PC-9 (cell line): ENCODE results near the gene EMC6. TPM values are rescaled to one million over a fixed set of nuclear protein-coding genes. Genes with fewer than 3 reads are reported as not detected.

Source experiments
- BruUV-seq: library from RNA; stranded (reverse); fragments of 400-500 nt; replicated peaks from 2 replicates; lab custom pipeline; 2021; lab: Mats Ljungman, UMichigan
- CTCF ChIA-PET: fragments of 300-600 bp; sonication (Branson Sonifier 250); formaldehyde crosslinking; loops from one replicate; lab custom pipeline; 2022; ENCODE audit warnings: antibody characterized with exemption; lab: Charles Lee
- POLR2A ChIA-PET: fragments of 300-600 bp; sonication (Branson Sonifier 250); formaldehyde crosslinking; loops from one replicate; lab custom pipeline; 2022; ENCODE audit warnings: antibody characterized with exemption; ENCODE audit not compliant: unreplicated experiment; lab: Charles Lee
- DNase-seq, 2 experiments: peaks; one replicate each; pipeline versions ENCODE4 v3.0.0 to v3.0.0-alpha.2; 2015 to 2022; ENCODE audit warnings: mixed read lengths in 1 of 2
- H2AFZ ChIP-seq: fragments of 200-600 bp; sonication (generic); 2 replicates; pipeline ENCODE4 v1.8.1; 2017; ENCODE audit warnings: antibody characterized with exemption
- H3F3A ChIP-seq: fragments of 200-600 bp; sonication (generic); 2 replicates; pipeline ENCODE4 v1.8.1; 2017; ENCODE audit warnings: antibody characterized with exemption, mild to moderate bottlenecking, low read depth; ENCODE audit not compliant: insufficient read depth
- H3K27ac ChIP-seq: fragments of 200-600 bp; sonication (generic); 2 replicates; pipeline ENCODE4 v1.6.1; 2016; ENCODE audit warnings: mixed run types
- H3K27me3 ChIP-seq: fragments of 200-600 bp; sonication (generic); 2 replicates; pipeline ENCODE4 v1.6.1; 2016; ENCODE audit warnings: low read depth, mixed run types; ENCODE audit not compliant: insufficient read depth
- H3K36me3 ChIP-seq: fragments of 200-600 bp; sonication (generic); 2 replicates; pipeline ENCODE4 v1.6.1; 2016; ENCODE audit warnings: low read depth, mixed run types
- H3K4me1 ChIP-seq: fragments of 200-600 bp; sonication (generic); replicated peaks from 2 replicates; pipeline ENCODE4 v1.6.1; 2016; ENCODE audit warnings: mixed run types; ENCODE audit not compliant: insufficient read depth
- H3K4me2 ChIP-seq: fragments of 200-600 bp; sonication (generic); 2 replicates; pipeline ENCODE4 v1.6.1; 2017; ENCODE audit warnings: mixed run types
- H3K4me3 ChIP-seq: fragments of 200-600 bp; sonication (generic); 2 replicates; pipeline ENCODE4 v1.6.1; 2016; ENCODE audit warnings: mixed run types
- H3K79me2 ChIP-seq: fragments of 200-600 bp; sonication (generic); 2 replicates; pipeline ENCODE4 v1.6.1; 2017; ENCODE audit warnings: low read depth, mixed run types
- H3K9me2 ChIP-seq: fragments of 200-600 bp; sonication (generic); 2 replicates; pipeline ENCODE4 v1.8.1; 2017; ENCODE audit warnings: mild to moderate bottlenecking; ENCODE audit not compliant: insufficient read depth
- H3K9me3 ChIP-seq: fragments of 200-600 bp; sonication (generic); 2 replicates; pipeline ENCODE4 v1.8.1; 2016; ENCODE audit warnings: low read depth; ENCODE audit not compliant: insufficient read depth
- H4K20me1 ChIP-seq: fragments of 200-600 bp; sonication (generic); 2 replicates; pipeline ENCODE4 v1.8.1; 2017; ENCODE audit not compliant: insufficient read depth
- CTCF ChIP-seq: fragments of 200-600 bp; sonication (generic); conservative IDR thresholded peaks from 2 replicates; pipeline ENCODE4 v1.6.1; 2017; ENCODE audit warnings: mixed run types, antibody characterized with exemption, mild to moderate bottlenecking, moderate library complexity
- EZH2 ChIP-seq: fragments of 200-600 bp; sonication (generic); IDR thresholded peaks from 2 replicates; pipeline ENCODE4 v1.8.0; 2017; ENCODE audit warnings: antibody characterized with exemption, low read depth
- intact Hi-C: fragments of 100-400 bp; cut with micrococcal nuclease; formaldehyde crosslinking; loops from one replicate; pipeline ENCODE4 v1.10.0; 2022; ENCODE audit not compliant: unreplicated experiment
- total RNA-seq: library from RNA; stranded (reverse); gene quantifications from 2 replicates; pipeline ENCODE4 v1.2.3, GENCODE V29; 2021

The EMC6 gene
- total RNA-seq, 1 experiment from 2014 or later: 89.9 TPM

- Histone ChIP-seq H3K36me3 (no peaks in the 10 kb centered on the region), H3K4me2 (no peak overlapping the region), H3K27ac (no peak overlapping the region), H3K4me1 (peaks cover 11% of the 10 kb centered on the region), H4K20me1 (0 out of 2 replicates have a peak, but pooled peaks cover 4% of the 10 kb centered on the region), H3K4me3 (no peak overlapping the region), H3K9me3 (no peaks in the 10 kb centered on the region), H3K27me3 (no peaks in the 10 kb centered on the region), H3F3A (peaks cover 10% of the 10 kb centered on the region; the same call in 1 of the 2 replicates), H2AFZ (no peak overlapping the region), H3K9me2 (no peaks in the 10 kb centered on the region), H3K79me2 (no peaks in the 10 kb centered on the region)
- CTCF ChIA-PET: no interaction called here
- POLR2A ChIA-PET: no interaction called here
- BruUV-seq: no TSS peak
- no peak for DNase-seq
- intact Hi-C loops: no loop called here
- TF ChIP-seq CTCF (no peak), EZH2 (no peak)
Measured at GRCh38 chr17:3655766-3656165, 12.8 kb upstream of the EMC6 start.

- BruUV-seq: no TSS peak
- Histone ChIP-seq H4K20me1 (0 out of 2 replicates have a peak, but pooled peaks cover 4% of the 10 kb centered on the region), H3K27ac (no peak overlapping the region), H3K27me3 (no peaks in the 10 kb centered on the region), H3K9me2 (no peaks in the 10 kb centered on the region), H3K4me1 (peaks cover 11% of the 10 kb centered on the region), H3F3A (peaks cover 14% of the 10 kb centered on the region; the same call in 1 of the 2 replicates), H2AFZ (no peak overlapping the region), H3K36me3 (no peaks in the 10 kb centered on the region), H3K9me3 (no peaks in the 10 kb centered on the region), H3K4me2 (no peak overlapping the region), H3K79me2 (no peaks in the 10 kb centered on the region), H3K4me3 (no peak overlapping the region)
- ChIA-PET CTCF (no interaction called here), POLR2A (no interaction called here)
- TF ChIP-seq CTCF (no peak), EZH2 (no peak)
- intact Hi-C loops: no loop called here
- DNase-seq: no peak
Measured at GRCh38 chr17:3656353-3656752, 12.3 kb upstream of the EMC6 start.

- intact Hi-C loops: no loop called here
- BruUV-seq: no TSS peak
- Histone ChIP-seq H3K4me2 (no peak overlapping the region), H3K9me2 (no peaks in the 10 kb centered on the region), H2AFZ (no peak overlapping the region), H3K36me3 (no peaks in the 10 kb centered on the region), H3K79me2 (no peaks in the 10 kb centered on the region), H3K4me3 (no peak overlapping the region), H3K27ac (no peak overlapping the region), H3K4me1 (peaks cover 11% of the 10 kb centered on the region), H3K9me3 (no peaks in the 10 kb centered on the region), H3K27me3 (no peaks in the 10 kb centered on the region), H3F3A (peaks cover 14% of the 10 kb centered on the region; the same call in 1 of the 2 replicates), H4K20me1 (0 out of 2 replicates have a peak, but pooled peaks cover 4% of the 10 kb centered on the region)
- no peak for TF ChIP-seq EZH2
- TF ChIP-seq CTCF: no peak
- ChIA-PET POLR2A (no interaction called here), CTCF (no interaction called here)
- DNase-seq: no peak
Measured at GRCh38 chr17:3656755-3657587, 11.6 kb upstream of the EMC6 start.
